WTC11 (cell line): ENCODE measurements around the gene SAT1. TPM values are rescaled to one million over a fixed set of nuclear protein-coding genes. Genes with fewer than 3 reads are reported as not detected.

Experiments
- ATAC-seq: fragments of 200-7000 bp; cut with Tn5 transposase; 2 replicates; pipeline ENCODE4 v1.10.0; 2021; ENCODE audit warnings: mild to moderate bottlenecking, moderate library complexity
- CTCF ChIA-PET: fragments of 300-600 bp; sonication (Branson Sonifier 250); formaldehyde crosslinking; loops from one replicate; lab custom pipeline; 2021; ENCODE audit warnings: antibody characterized with exemption; lab: Charles Lee
- POLR2A ChIA-PET: fragments of 350-600 bp; sonication (Branson Sonifier 250); formaldehyde crosslinking; loops from one replicate; lab custom pipeline; 2021; ENCODE audit warnings: antibody characterized with exemption; lab: Charles Lee
- DNase-seq: peaks from one replicate; pipeline ENCODE4 v3.0.0; 2021; ENCODE audit warnings: low spot score
- H3K27ac Mint-ChIP-seq: 2 replicates; pipeline ENCODE4 v1.8.0; 2021; ENCODE audit warnings: mixed read lengths
- H3K27me3 Mint-ChIP-seq: 2 replicates; pipeline ENCODE4 v1.8.0; 2021; ENCODE audit warnings: low read depth, mild to moderate bottlenecking, moderate library complexity, mixed read lengths
- H3K36me3 Mint-ChIP-seq: 2 replicates; pipeline ENCODE4 v1.8.0; 2021; ENCODE audit warnings: mixed read lengths
- H3K4me1 Mint-ChIP-seq: 2 replicates; pipeline ENCODE4 v1.8.0; 2022; ENCODE audit warnings: mixed read lengths
- H3K4me3 Mint-ChIP-seq: 2 replicates; pipeline ENCODE4 v1.8.0; 2021; ENCODE audit warnings: mild to moderate bottlenecking, moderate library complexity, mixed read lengths
- H3K9me3 Mint-ChIP-seq: 2 replicates; pipeline ENCODE4 v1.8.0; 2021; ENCODE audit warnings: mixed read lengths
- ATF2 ChIP-seq: sonication (generic); formaldehyde crosslinking; IDR thresholded peaks from 2 replicates; pipeline ENCODE4 v1.8.1; 2022; ENCODE audit warnings: low read depth, missing genetic modification reagents, borderline replicate concordance
- CTCF ChIP-seq: fragments of 200-600 bp; IDR thresholded peaks from 2 replicates; pipeline ENCODE4 v1.8.0; 2022; ENCODE audit warnings: antibody characterized with exemption
- ESRRA ChIP-seq: sonication (generic); formaldehyde crosslinking; IDR thresholded peaks from 2 replicates; pipeline ENCODE4 v1.8.1; 2022; ENCODE audit warnings: mild to moderate bottlenecking, missing genetic modification reagents, borderline replicate concordance
- FOXK1 ChIP-seq: sonication (generic); formaldehyde crosslinking; IDR thresholded peaks from 2 replicates; pipeline ENCODE4 v1.8.0; 2022; ENCODE audit warnings: mild to moderate bottlenecking, moderate library complexity, missing genetic modification reagents
- FOXP1 ChIP-seq: sonication (generic); formaldehyde crosslinking; IDR thresholded peaks from 2 replicates; pipeline ENCODE4 v1.8.0; 2022; ENCODE audit warnings: missing genetic modification reagents, mild to moderate bottlenecking, moderate library complexity, borderline replicate concordance
- HMGXB4 ChIP-seq: sonication (generic); formaldehyde crosslinking; IDR thresholded peaks from 2 replicates; pipeline ENCODE4 v1.8.1; 2023; ENCODE audit warnings: mild to moderate bottlenecking, moderate library complexity, missing genetic modification reagents
- IRF2 ChIP-seq: sonication (generic); formaldehyde crosslinking; IDR thresholded peaks from 2 replicates; pipeline ENCODE4 v1.8.0; 2022; ENCODE audit warnings: low read depth, missing genetic modification reagents, borderline replicate concordance
- JAZF1 ChIP-seq: fragments of 250-450 bp; sonication (Bioruptor Pico); IDR thresholded peaks from 2 replicates; pipeline ENCODE4 v1.9.0; 2021; ENCODE audit warnings: moderate library complexity, mild to moderate bottlenecking, inconsistent platforms
- JUN ChIP-seq: sonication (generic); formaldehyde crosslinking; IDR thresholded peaks from 2 replicates; pipeline ENCODE4 v1.8.0; 2023; ENCODE audit warnings: mild to moderate bottlenecking, missing genetic modification reagents
- KAT7 ChIP-seq: sonication (generic); formaldehyde crosslinking; IDR thresholded peaks from 2 replicates; pipeline ENCODE4 v1.8.1; 2023; ENCODE audit warnings: missing genetic modification reagents, mild to moderate bottlenecking, borderline replicate concordance
- MYBL2 ChIP-seq: sonication (generic); formaldehyde crosslinking; IDR thresholded peaks from 2 replicates; pipeline ENCODE4 v1.8.1; 2023; ENCODE audit warnings: mild to moderate bottlenecking, moderate library complexity, missing genetic modification reagents
- NFATC4 ChIP-seq: fragments of 250-450 bp; sonication (Bioruptor Pico); IDR thresholded peaks from 2 replicates; pipeline ENCODE4 v1.9.0; 2021; ENCODE audit warnings: mild to moderate bottlenecking
- NFYB ChIP-seq: sonication (generic); formaldehyde crosslinking; conservative IDR thresholded peaks from 2 replicates; pipeline ENCODE4 v1.8.0; 2022; ENCODE audit warnings: low read depth, missing genetic modification reagents
- NR3C1 ChIP-seq: sonication (generic); formaldehyde crosslinking; conservative IDR thresholded peaks from 2 replicates; pipeline ENCODE4 v1.8.1; 2023; ENCODE audit warnings: low read depth, mild to moderate bottlenecking, missing genetic modification reagents
- OVOL2 ChIP-seq: fragments of 250-450 bp; sonication (Bioruptor Pico); IDR thresholded peaks from 2 replicates; pipeline ENCODE4 v1.9.0; 2021; ENCODE audit warnings: mild to moderate bottlenecking, borderline replicate concordance
- SMAD3 ChIP-seq: sonication (generic); formaldehyde crosslinking; IDR thresholded peaks from 2 replicates; pipeline ENCODE4 v1.8.0; 2022; ENCODE audit warnings: missing genetic modification reagents, mild to moderate bottlenecking, borderline replicate concordance
- TEAD1 ChIP-seq: sonication (generic); formaldehyde crosslinking; IDR thresholded peaks from 2 replicates; pipeline ENCODE4 v1.8.0; 2022; ENCODE audit warnings: mild to moderate bottlenecking, missing genetic modification reagents
- USF1 ChIP-seq: sonication (generic); formaldehyde crosslinking; IDR thresholded peaks from 2 replicates; pipeline ENCODE4 v1.8.0; 2022; ENCODE audit warnings: mild to moderate bottlenecking, missing genetic modification reagents
- ZBTB21 ChIP-seq: sonication (generic); formaldehyde crosslinking; IDR thresholded peaks from 2 replicates; pipeline ENCODE4 v1.8.1; 2023; ENCODE audit warnings: mild to moderate bottlenecking, missing genetic modification reagents, borderline replicate concordance
- ZBTB43 ChIP-seq: sonication (generic); formaldehyde crosslinking; IDR thresholded peaks from 2 replicates; pipeline ENCODE4 v1.8.1; 2023; ENCODE audit warnings: mild to moderate bottlenecking, missing genetic modification reagents
- ZNF138 ChIP-seq: sonication (generic); formaldehyde crosslinking; conservative IDR thresholded peaks from 2 replicates; pipeline ENCODE4 v1.8.1; 2022; ENCODE audit warnings: mild to moderate bottlenecking, moderate library complexity, missing genetic modification reagents
- ZNF263 ChIP-seq: sonication (generic); formaldehyde crosslinking; IDR thresholded peaks from 2 replicates; pipeline ENCODE4 v1.8.1; 2022; ENCODE audit warnings: low read depth, mild to moderate bottlenecking, moderate library complexity, missing genetic modification reagents
- ZNF423 ChIP-seq: fragments of 250-450 bp; sonication (Bioruptor Pico); IDR thresholded peaks from 2 replicates; pipeline ENCODE4 v2.1.2; 2022; ENCODE audit warnings: mild to moderate bottlenecking, moderate library complexity
- ZNF425 ChIP-seq: fragments of 250-450 bp; sonication (Bioruptor Pico); conservative IDR thresholded peaks from 2 replicates; pipeline ENCODE4 v1.9.0; 2021; ENCODE audit warnings: mild to moderate bottlenecking
- ZNF512 ChIP-seq: sonication (generic); formaldehyde crosslinking; IDR thresholded peaks from 2 replicates; pipeline ENCODE4 v1.8.1; 2022; ENCODE audit warnings: missing genetic modification reagents, borderline replicate concordance
- ZSCAN18 ChIP-seq: fragments of 250-450 bp; sonication (Bioruptor Pico); IDR thresholded peaks from 2 replicates; pipeline ENCODE4 v2.1.2; 2022; ENCODE audit warnings: mild to moderate bottlenecking, moderate library complexity
- total RNA-seq: library from RNA; stranded (reverse); gene quantifications from 3 replicates; pipeline ENCODE4 v1.2.3, GENCODE V29; 2021

SAT1 gene
- total RNA-seq, 1 experiment from 2014 or later: 70.7 TPM

- TF ChIP-seq HMGXB4 (CRISPR knock-in tag) (no peak), NFATC4 (CRISPR knock-in tag) (no peak), ZBTB43 (CRISPR knock-in tag) (no peak), NFYB (no peak), CTCF (no peak), ZBTB21 (CRISPR knock-in tag) (no peak), ESRRA (CRISPR knock-in tag) (no peak), ZNF512 (CRISPR knock-in tag) (no peak), SMAD3 (no peak), ATF2 (CRISPR knock-in tag) (no peak), ZSCAN18 (CRISPR knock-in tag) (no peak), FOXP1 (CRISPR knock-in tag) (no peak), NR3C1 (no peak), ZNF138 (no peak), ZNF263 (CRISPR knock-in tag) (no peak)
These were observed 33.2 kb downstream of the SAT1 start for GRCh38 chrX:23816179-23816578.

GRCh38 chrX:23817979-23818336, 35.0 kb downstream of the SAT1 start:
- Mint-ChIP-seq H3K4me1 (no peaks in the 10 kb centered on the region), H3K36me3 (no peaks in the 10 kb centered on the region), H3K27ac (no peak overlapping the region), H3K27me3 (no peaks in the 10 kb centered on the region), H3K4me3 (no peak overlapping the region), H3K9me3 (no peaks in the 10 kb centered on the region)
- DNase-seq (no peak), ATAC-seq (no peak)
- POLR2A ChIA-PET: no interaction called here
- CTCF ChIA-PET: no interaction called here
- TF ChIP-seq TEAD1 (CRISPR knock-in tag): no peak
- TF ChIP-seq KAT7: no peak
- no peak for TF ChIP-seq ZNF425
- no peak for TF ChIP-seq FOXK1 (CRISPR knock-in tag)
- no peak for TF ChIP-seq JUN (CRISPR knock-in tag)
- TF ChIP-seq MYBL2 (CRISPR knock-in tag): no peak
- no peak for TF ChIP-seq OVOL2 (CRISPR knock-in tag)
- TF ChIP-seq JAZF1 (CRISPR knock-in tag): no peak
- TF ChIP-seq ZNF423 (CRISPR knock-in tag): no peak
- TF ChIP-seq USF1 (CRISPR knock-in tag): no peak
- TF ChIP-seq IRF2 (CRISPR knock-in tag): no peak

More at GRCh38 chrX:23816179-23816578, 33.2 kb downstream of the SAT1 start:
- H3K27me3 Mint-ChIP-seq: no peaks in the 10 kb centered on the region
- ChIA-PET CTCF (no interaction called here), POLR2A (no interaction called here)
- no peak overlapping the region for H3K27ac Mint-ChIP-seq
- no peaks in the 10 kb centered on the region for H3K36me3 Mint-ChIP-seq
- H3K4me1 Mint-ChIP-seq: peaks cover 4% of the 10 kb centered on the region; the same call in 1 of the 2 replicates
- ATAC-seq (peak; percentile 53), DNase-seq (no peak)
- H3K4me3 Mint-ChIP-seq: no peak overlapping the region
- H3K9me3 Mint-ChIP-seq: no peaks in the 10 kb centered on the region
